Upper lobe of left lung (tissue), 4 donors: Measurements from ENCODE around the gene EEF2K.

Experiments
- CTCF ChIP-seq, 6 experiments: fragments of 450-650 bp in 4 of 6; fragments of 200-600 bp in 2 of 6; sonication (generic) in 2 of 6; IDR thresholded peaks; one replicate each; pipeline ENCODE4 v1.5.1; 2016 to 2019; ENCODE audit warnings: antibody characterized with exemption in 6 of 6
- EP300 ChIP-seq, 4 donors: sonication (generic); formaldehyde crosslinking; IDR thresholded peaks; one replicate each; pipeline ENCODE4 v1.5.1; 2017; ENCODE audit warnings: antibody characterized with exemption in 4 of 4, control low read depth in 2 of 4
- POLR2A ChIP-seq, 4 donors: fragments of 450-650 bp; IDR thresholded peaks; one replicate each; pipeline ENCODE4 v1.5.1; 2016 to 2017; ENCODE audit warnings: antibody characterized with exemption in 4 of 4, mild to moderate bottlenecking in 2 of 4
- POLR2AphosphoS5 ChIP-seq, 2 donors: sonication (generic); formaldehyde crosslinking; IDR thresholded peaks; one replicate each; pipeline ENCODE4 v1.5.1; 2017; ENCODE audit warnings: antibody characterized with exemption in 2 of 2

DNA sequence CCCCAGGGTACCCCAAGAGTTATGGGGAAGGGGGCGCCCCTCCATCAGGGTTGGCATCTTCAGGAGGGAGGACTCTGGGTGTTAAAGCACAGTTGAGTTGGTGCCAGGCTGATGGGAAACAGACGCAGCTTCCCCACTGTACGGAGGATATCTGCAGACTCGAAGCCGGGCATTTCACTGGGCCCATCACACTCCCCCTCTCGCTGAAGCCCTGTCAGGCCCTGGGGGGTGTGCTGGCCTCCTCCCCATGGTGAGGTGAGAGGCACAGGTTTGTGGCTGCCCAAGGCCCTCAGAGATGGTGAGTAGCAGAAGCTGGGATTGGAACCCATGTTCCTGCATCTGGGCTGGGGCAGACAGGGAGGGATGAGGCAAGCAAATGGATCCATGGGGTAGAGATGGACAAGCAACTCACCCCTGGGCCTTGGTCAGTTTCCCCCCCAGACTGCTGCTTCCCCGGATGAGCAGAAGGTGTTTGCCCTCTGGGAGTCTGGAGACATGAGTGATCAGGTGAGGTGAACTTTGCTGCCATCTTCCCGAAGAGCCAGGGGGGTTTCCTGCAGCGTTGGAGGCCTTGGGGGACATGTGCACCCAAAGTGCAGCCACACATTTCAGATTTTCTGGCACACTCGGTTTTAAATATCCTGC lies 122.1 kb downstream of the EEF2K start:
- TF ChIP-seq CTCF (IDR thresholded peaks at IDR 0.05) (no peak), POLR2A (IDR thresholded peaks at IDR 0.05) (no peak), EP300 (IDR thresholded peaks at IDR 0.05) (no peak), POLR2AphosphoS5 (IDR thresholded peaks at IDR 0.05) (no peak)
